ENCODE measurements around the gene PKHD1. TPM values are rescaled to one million over a fixed set of nuclear protein-coding genes. Genes with fewer than 3 reads are reported as not detected.

The PKHD1 gene
- total RNA-seq, 2 donors from 2014 or later: 0.20 TPM

DNA sequence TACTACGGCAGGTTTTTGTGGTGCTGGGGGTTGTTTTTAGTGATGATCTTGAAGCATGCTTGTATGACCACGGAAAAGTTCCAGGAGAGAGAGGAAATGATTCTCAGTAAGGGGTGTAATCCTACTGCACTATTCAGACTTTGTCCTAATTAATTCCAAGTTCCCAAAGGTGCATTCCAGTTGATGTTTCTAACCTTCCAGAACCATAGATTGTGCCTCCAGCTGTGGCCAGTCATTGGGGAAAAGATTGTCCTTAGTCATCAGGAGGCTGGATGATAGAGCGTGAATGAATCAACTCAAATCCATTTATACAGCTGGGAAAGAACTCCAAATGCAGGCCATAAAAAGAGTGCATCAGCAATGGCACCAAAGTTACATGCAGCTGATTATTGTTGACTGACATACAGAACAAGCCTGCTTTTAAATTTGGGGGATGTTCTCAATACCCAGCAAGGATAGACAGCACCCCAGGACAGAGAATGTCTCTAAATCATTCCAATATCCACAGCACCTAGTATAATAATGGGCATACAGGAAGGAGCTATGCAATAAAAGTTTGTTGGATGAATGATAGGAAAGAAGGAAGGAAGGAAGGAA, 27.8 kb upstream of the PKHD1 start:
- no peaks in the 10 kb centered on the region for H3K27me3 Mint-ChIP-seq (ENCODE audit: insufficient read depth)
- H3K9me3 ChIP-seq (ENCODE audit: control insufficient read depth, low read length): peaks cover 12% of the 10 kb centered on the region
- no peak for DNase-seq
- 90 to 94% methylated on average over 3 of the region's 3 CpGs for WGBS, 2 experiments (ENCODE audit: insufficient coverage in 1 of 2, insufficient read length in 1 of 2)
- TF ChIP-seq, protein P1, sequence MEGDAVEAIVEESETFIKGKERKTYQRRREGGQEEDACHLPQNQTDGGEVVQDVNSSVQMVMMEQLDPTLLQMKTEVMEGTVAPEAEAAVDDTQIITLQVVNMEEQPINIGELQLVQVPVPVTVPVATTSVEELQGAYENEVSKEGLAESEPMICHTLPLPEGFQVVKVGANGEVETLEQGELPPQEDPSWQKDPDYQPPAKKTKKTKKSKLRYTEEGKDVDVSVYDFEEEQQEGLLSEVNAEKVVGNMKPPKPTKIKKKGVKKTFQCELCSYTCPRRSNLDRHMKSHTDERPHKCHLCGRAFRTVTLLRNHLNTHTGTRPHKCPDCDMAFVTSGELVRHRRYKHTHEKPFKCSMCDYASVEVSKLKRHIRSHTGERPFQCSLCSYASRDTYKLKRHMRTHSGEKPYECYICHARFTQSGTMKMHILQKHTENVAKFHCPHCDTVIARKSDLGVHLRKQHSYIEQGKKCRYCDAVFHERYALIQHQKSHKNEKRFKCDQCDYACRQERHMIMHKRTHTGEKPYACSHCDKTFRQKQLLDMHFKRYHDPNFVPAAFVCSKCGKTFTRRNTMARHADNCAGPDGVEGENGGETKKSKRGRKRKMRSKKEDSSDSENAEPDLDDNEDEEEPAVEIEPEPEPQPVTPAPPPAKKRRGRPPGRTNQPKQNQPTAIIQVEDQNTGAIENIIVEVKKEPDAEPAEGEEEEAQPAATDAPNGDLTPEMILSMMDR (conservative IDR thresholded peaks at IDR 0.05): no peak
- no peak overlapping the region for H3K4me3 ChIP-seq (ENCODE audit: low read length)
- no peaks in the 10 kb centered on the region for H3K36me3 ChIP-seq (ENCODE audit: control insufficient read depth, insufficient read depth, low read length)
- no peak overlapping the region for H3K27ac ChIP-seq (ENCODE audit: low read depth, low read length)
- no peak overlapping the region for H3K9ac ChIP-seq (ENCODE audit: extremely low read depth, low read length, poor library complexity, severe bottlenecking)
- H3K27ac Mint-ChIP-seq: no peak overlapping the region
- H3K4me3 Mint-ChIP-seq: no peak overlapping the region
- H3K36me3 Mint-ChIP-seq (ENCODE audit: low read depth): no peaks in the 10 kb centered on the region
- H3K9me3 Mint-ChIP-seq: peaks cover 10% of the 10 kb centered on the region
- no peaks in the 10 kb centered on the region for H3K4me1 ChIP-seq (ENCODE audit: control insufficient read depth, insufficient read depth, low read length)
- H3K4me1 Mint-ChIP-seq: no peaks in the 10 kb centered on the region
- no peaks in the 10 kb centered on the region for H3K27me3 ChIP-seq (ENCODE audit: control insufficient read depth, insufficient read depth, low read length, poor library complexity, severe bottlenecking)

DNA sequence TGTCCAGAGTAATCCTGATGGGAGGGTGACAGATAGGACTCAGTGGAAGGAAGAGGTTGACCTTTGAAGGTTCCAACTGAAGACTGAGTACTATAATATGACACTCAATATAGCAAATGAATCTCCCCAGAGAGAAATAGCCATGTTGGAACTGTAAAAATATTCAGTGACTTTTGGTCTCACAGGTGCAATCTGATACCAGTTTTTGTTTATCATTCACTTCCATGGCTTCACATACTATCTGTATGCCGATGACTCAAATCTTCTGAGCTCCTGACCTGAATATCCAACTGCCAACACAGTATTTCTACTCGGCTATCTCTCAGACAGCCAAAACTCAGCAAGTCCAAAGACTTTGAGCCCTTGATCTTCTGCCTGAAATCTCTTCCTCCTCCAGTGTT, 21.8 kb upstream of the PKHD1 start:
- no peak overlapping the region for H3K4me3 ChIP-seq (ENCODE audit: low read length)
- TF ChIP-seq, protein P1 (conservative IDR thresholded peaks at IDR 0.05): no peak
- H3K9ac ChIP-seq (ENCODE audit: extremely low read depth, low read length, poor library complexity, severe bottlenecking): no peak overlapping the region
- no peak overlapping the region for H3K27ac ChIP-seq (ENCODE audit: low read depth, low read length)
- no peaks in the 10 kb centered on the region for H3K27me3 ChIP-seq (ENCODE audit: control insufficient read depth, insufficient read depth, low read length, poor library complexity, severe bottlenecking)
- no peaks in the 10 kb centered on the region for H3K27me3 Mint-ChIP-seq (ENCODE audit: insufficient read depth)
- H3K4me1 ChIP-seq (ENCODE audit: control insufficient read depth, insufficient read depth, low read length): no peaks in the 10 kb centered on the region
- no peak overlapping the region for H3K27ac Mint-ChIP-seq
- no peak overlapping the region for H3K4me3 Mint-ChIP-seq
- no peaks in the 10 kb centered on the region for H3K9me3 Mint-ChIP-seq
- no peaks in the 10 kb centered on the region for H3K36me3 ChIP-seq (ENCODE audit: control insufficient read depth, insufficient read depth, low read length)
- DNase-seq: no peak
- no peaks in the 10 kb centered on the region for H3K4me1 Mint-ChIP-seq
- H3K36me3 Mint-ChIP-seq (ENCODE audit: low read depth): no peaks in the 10 kb centered on the region
- 85 to 86% methylated on average over 2 of the region's 2 CpGs for WGBS, 2 experiments (ENCODE audit: insufficient coverage in 1 of 2, insufficient read length in 1 of 2)
- H3K9me3 ChIP-seq (ENCODE audit: control insufficient read depth, low read length): no peaks in the 10 kb centered on the region

DNA sequence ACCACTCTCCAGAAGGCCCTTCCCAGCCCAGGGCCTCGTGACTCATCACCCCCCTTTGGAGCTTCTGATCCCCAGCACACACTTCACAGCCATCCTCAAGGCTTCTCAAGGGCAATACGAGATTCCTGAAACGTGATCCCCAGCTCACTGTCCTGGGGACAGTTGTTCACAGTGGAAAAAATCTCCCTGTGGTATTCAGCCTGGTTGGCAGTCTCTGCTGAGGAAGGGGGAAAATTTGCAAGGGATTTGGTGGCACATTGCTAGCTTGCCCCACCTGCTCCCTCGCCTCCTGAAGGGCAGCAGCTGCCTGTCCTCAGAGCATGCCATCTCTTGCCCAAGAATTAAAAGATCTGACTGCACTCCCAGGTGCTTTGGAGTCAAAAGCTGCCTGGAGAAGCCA, 20.7 kb upstream of the PKHD1 start:
- Mint-ChIP-seq H3K4me3 (no peak overlapping the region), H3K27me3 (ENCODE audit: insufficient read depth) (no peaks in the 10 kb centered on the region), H3K9me3 (no peaks in the 10 kb centered on the region), H3K27ac (no peak overlapping the region), H3K36me3 (ENCODE audit: low read depth) (no peaks in the 10 kb centered on the region), H3K4me1 (no peaks in the 10 kb centered on the region)
- peak; percentile 53 for DNase-seq
- H3K4me1 ChIP-seq (ENCODE audit: control insufficient read depth, insufficient read depth, low read length): no peaks in the 10 kb centered on the region
- H3K36me3 ChIP-seq (ENCODE audit: control insufficient read depth, insufficient read depth, low read length): no peaks in the 10 kb centered on the region
- H3K27me3 ChIP-seq (ENCODE audit: control insufficient read depth, insufficient read depth, low read length, poor library complexity, severe bottlenecking): no peaks in the 10 kb centered on the region
- H3K4me3 ChIP-seq (ENCODE audit: low read length): no peak overlapping the region
- H3K9ac ChIP-seq (ENCODE audit: extremely low read depth, low read length, poor library complexity, severe bottlenecking): no peak overlapping the region
- TF ChIP-seq, protein P1 (conservative IDR thresholded peaks at IDR 0.05): no peak
- WGBS, 2 experiments (ENCODE audit: insufficient coverage in 1 of 2, insufficient read length in 1 of 2): 51 to 57% methylated on average over 4 of the region's 4 CpGs
- H3K27ac ChIP-seq (ENCODE audit: low read depth, low read length): no peak overlapping the region
- no peaks in the 10 kb centered on the region for H3K9me3 ChIP-seq (ENCODE audit: control insufficient read depth, low read length)
